Measurements from ENCODE around the gene NOL7.

Gene NOL7

DNA sequence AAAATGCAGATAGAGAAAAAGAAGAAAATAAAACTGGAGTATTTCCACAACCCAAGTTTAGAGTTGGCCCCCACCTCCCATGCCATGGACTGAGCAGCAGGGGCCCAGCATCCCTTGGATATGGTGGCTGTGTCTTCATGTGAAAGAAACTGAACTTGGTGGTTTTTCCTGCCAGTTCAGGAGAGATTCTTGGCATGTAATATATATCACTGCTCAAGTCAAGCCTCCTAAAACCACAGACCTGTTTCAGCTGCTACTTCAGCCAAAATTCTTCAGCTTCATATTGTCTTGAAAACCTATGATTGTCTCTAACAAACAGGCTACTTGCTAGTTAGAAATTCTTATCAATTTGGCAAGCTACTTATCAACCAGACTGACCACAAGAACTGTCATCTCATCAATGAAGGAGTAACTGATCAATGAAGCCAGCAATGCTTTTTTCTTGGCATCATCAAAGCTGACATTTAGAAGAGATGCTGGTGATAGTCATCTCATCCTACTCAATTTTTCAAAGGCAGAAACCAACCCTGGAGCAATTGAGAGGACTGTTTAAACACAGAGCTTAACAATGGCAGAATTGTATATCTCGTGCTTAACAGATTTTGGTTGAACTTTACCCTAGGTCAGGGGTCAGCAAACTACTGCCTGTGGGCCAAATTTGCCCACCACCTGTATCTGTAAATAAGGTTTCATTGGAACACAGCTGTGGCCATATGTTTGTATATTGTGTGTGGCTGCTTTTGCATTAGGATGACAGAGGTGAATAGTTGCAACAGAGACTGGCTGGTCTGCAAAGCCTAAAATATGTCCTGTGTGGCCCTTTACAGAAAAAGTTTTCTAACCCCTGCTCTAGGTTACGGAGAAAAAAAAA, 10.4 kb upstream of the NOL7 start:
- H3K27me3 ChIP-seq (ENCODE audit: control insufficient read depth, insufficient read depth, low read length) = no peaks in the 10 kb centered on the region
- no peaks in the 10 kb centered on the region for H3K9me3 ChIP-seq (ENCODE audit: control insufficient read depth, low read length)
- no peak overlapping the region for H3K4me3 ChIP-seq (ENCODE audit: low read depth, low read length)
- no peak overlapping the region for H2AFZ ChIP-seq
- H3K36me3 ChIP-seq (ENCODE audit: control insufficient read depth, insufficient read depth, low read length) = no peaks in the 10 kb centered on the region
- H3K27ac ChIP-seq = no peak overlapping the region
- H3K4me1 ChIP-seq = no peaks in the 10 kb centered on the region
- no peak overlapping the region for H3K9ac ChIP-seq
- no peaks in the 10 kb centered on the region for H3K79me2 ChIP-seq
- TF ChIP-seq, protein P1, sequence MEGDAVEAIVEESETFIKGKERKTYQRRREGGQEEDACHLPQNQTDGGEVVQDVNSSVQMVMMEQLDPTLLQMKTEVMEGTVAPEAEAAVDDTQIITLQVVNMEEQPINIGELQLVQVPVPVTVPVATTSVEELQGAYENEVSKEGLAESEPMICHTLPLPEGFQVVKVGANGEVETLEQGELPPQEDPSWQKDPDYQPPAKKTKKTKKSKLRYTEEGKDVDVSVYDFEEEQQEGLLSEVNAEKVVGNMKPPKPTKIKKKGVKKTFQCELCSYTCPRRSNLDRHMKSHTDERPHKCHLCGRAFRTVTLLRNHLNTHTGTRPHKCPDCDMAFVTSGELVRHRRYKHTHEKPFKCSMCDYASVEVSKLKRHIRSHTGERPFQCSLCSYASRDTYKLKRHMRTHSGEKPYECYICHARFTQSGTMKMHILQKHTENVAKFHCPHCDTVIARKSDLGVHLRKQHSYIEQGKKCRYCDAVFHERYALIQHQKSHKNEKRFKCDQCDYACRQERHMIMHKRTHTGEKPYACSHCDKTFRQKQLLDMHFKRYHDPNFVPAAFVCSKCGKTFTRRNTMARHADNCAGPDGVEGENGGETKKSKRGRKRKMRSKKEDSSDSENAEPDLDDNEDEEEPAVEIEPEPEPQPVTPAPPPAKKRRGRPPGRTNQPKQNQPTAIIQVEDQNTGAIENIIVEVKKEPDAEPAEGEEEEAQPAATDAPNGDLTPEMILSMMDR (IDR thresholded peaks at IDR 0.05) = no peak
- H3K4me2 ChIP-seq (ENCODE audit: low read length) = no peak overlapping the region

DNA sequence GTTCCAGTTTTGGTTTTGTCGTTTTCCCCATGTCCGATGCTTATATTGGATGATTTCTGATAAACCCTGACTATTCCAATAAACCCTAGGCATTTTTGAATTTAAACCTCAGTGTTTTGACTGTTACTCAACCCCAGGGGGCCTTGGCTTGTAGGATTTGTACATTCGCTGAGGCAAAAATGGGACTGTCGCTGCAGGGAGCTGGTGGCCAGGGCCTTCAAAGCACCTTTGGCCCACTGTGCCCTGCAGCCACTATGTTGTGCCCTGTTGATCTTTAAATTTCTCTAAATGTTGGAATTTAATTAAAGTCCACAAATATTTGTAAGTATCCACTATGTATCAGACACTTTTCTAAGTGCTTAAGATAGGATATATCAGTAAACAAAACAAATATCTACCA, 9.5 kb upstream of the NOL7 start:
- no peak overlapping the region for H3K4me3 ChIP-seq (ENCODE audit: low read depth, low read length)
- TF ChIP-seq, protein P1 (IDR thresholded peaks at IDR 0.05) = no peak

DNA sequence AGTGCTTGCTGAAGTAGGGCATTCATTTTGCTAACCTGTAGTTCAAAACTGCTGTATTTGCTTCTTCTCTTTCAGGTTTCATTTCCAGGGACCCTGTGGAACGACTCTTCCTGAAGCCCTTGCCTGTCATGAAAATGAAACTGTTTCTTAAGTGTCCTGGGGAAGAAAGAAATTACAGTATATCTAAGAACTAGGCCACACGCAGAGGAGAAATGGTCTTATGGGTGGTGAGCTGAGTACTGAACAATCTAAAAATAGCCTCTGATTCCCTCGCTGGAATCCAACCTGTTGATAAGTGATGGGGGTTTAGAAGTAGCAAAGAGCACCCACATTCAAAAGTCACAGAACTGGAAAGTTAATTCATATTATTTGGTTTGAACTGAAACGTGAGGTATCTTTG, 3.4 kb upstream of the NOL7 start:
- Histone ChIP-seq H3K36me3 (ENCODE audit: control insufficient read depth, insufficient read depth, low read length) (no peaks in the 10 kb centered on the region), H3K27ac (no peak overlapping the region), H3K9me3 (ENCODE audit: control insufficient read depth, low read length) (no peaks in the 10 kb centered on the region), H3K4me2 (ENCODE audit: low read length) (no peak overlapping the region), H3K27me3 (ENCODE audit: control insufficient read depth, insufficient read depth, low read length) (no peaks in the 10 kb centered on the region), H3K79me2 (no peaks in the 10 kb centered on the region), H3K9ac (no peak overlapping the region), H3K4me3 (ENCODE audit: low read depth, low read length) (no peak overlapping the region), H3K4me1 (no peaks in the 10 kb centered on the region), H2AFZ (no peak overlapping the region)
- TF ChIP-seq, protein P1 (IDR thresholded peaks at IDR 0.05) = no peak

More for the DNA sequence above, 9.5 kb upstream of the NOL7 start:
- no peak overlapping the region for H3K4me2 ChIP-seq (ENCODE audit: low read length)
- no peaks in the 10 kb centered on the region for H3K9me3 ChIP-seq (ENCODE audit: control insufficient read depth, low read length)
- H3K9ac ChIP-seq = no peak overlapping the region
- H3K36me3 ChIP-seq (ENCODE audit: control insufficient read depth, insufficient read depth, low read length) = no peaks in the 10 kb centered on the region
- H3K4me1 ChIP-seq = no peaks in the 10 kb centered on the region
- H2AFZ ChIP-seq = no peak overlapping the region
- no peak overlapping the region for H3K27ac ChIP-seq
- no peaks in the 10 kb centered on the region for H3K27me3 ChIP-seq (ENCODE audit: control insufficient read depth, insufficient read depth, low read length)
- H3K79me2 ChIP-seq = no peaks in the 10 kb centered on the region

DNA sequence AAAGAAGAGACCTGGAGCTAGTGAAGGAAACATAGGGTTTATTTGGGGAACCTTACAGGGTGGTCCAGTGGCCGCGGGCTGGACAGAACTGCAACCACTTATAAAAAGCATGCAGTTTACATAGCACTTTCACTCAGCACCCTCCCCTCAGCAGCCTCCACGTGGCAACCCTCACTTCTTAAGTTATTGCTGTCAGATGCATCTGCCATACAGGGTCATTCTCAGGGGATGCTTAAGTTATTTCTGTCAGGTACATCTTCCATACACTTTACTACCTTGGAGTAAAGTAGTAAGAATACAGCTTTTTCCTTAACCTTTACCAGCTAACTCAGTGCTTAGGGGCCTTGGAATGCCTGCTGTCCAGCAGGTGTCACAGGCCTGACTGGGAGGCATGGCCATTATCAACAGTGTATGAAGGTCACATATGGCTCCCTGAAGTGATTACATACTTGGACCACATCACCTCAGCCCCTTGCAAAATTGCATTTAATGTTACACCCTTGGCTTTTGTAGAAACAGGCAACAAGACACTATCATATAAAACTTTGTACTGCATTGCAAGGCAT, 2.0 kb upstream of the NOL7 start:
- Histone ChIP-seq H3K4me1 (no peaks in the 10 kb centered on the region), H3K9ac (no peak overlapping the region), H3K79me2 (no peaks in the 10 kb centered on the region), H3K36me3 (ENCODE audit: control insufficient read depth, insufficient read depth, low read length) (no peaks in the 10 kb centered on the region), H3K9me3 (ENCODE audit: control insufficient read depth, low read length) (no peaks in the 10 kb centered on the region), H3K4me3 (ENCODE audit: low read depth, low read length) (no peak overlapping the region), H3K27ac (no peak overlapping the region), H3K4me2 (ENCODE audit: low read length) (no peak overlapping the region), H2AFZ (no peak overlapping the region), H3K27me3 (ENCODE audit: control insufficient read depth, insufficient read depth, low read length) (no peaks in the 10 kb centered on the region)
- TF ChIP-seq, protein P1 (IDR thresholded peaks at IDR 0.05) = no peak

Data from parathyroid adenoma (tissue), 2 donors.